ENCODE data around the gene UROS. TPM values are rescaled to one million over a fixed set of nuclear protein-coding genes. Genes with fewer than 3 reads are reported as not detected.

The UROS gene
- total RNA-seq, 1 donor from 2014 or later: 69.6 TPM

GRCh38 chr10:125843603-125844329, 20.7 kb upstream of the UROS start:
- Mint-ChIP-seq H3K4me3 (ENCODE audit: unreplicated experiment) (no peak overlapping the region), H3K4me1 (ENCODE audit: low read depth) (peaks cover 8% of the 10 kb centered on the region), H3K36me3 (ENCODE audit: low read depth) (peaks cover 12% of the 10 kb centered on the region), H3K9me3 (ENCODE audit: low read depth) (no peaks in the 10 kb centered on the region), H3K27me3 (ENCODE audit: low read depth) (no peaks in the 10 kb centered on the region), H3K27ac (ENCODE audit: unreplicated experiment) (no peak overlapping the region)
- TF ChIP-seq CTCF (IDR thresholded peaks at IDR 0.05): no peak
- no peak for DNase-seq (ENCODE audit: low spot score)

GRCh38 chr10:125840955-125841354, 17.9 kb upstream of the UROS start:
- Mint-ChIP-seq H3K9me3 (ENCODE audit: low read depth) (no peaks in the 10 kb centered on the region), H3K27me3 (ENCODE audit: low read depth) (no peaks in the 10 kb centered on the region), H3K4me3 (ENCODE audit: unreplicated experiment) (no peak overlapping the region), H3K4me1 (ENCODE audit: low read depth) (peaks cover 8% of the 10 kb centered on the region), H3K27ac (ENCODE audit: unreplicated experiment) (no peak overlapping the region), H3K36me3 (ENCODE audit: low read depth) (peaks cover 22% of the 10 kb centered on the region)
- DNase-seq (ENCODE audit: low spot score): no peak
- no peak for TF ChIP-seq CTCF (IDR thresholded peaks at IDR 0.05)

GRCh38 chr10:125840406-125840805, 17.3 kb upstream of the UROS start:
- DNase-seq (ENCODE audit: low spot score): no peak
- Mint-ChIP-seq H3K4me3 (ENCODE audit: unreplicated experiment) (no peak overlapping the region), H3K4me1 (ENCODE audit: low read depth) (peaks cover 8% of the 10 kb centered on the region), H3K9me3 (ENCODE audit: low read depth) (no peaks in the 10 kb centered on the region), H3K36me3 (ENCODE audit: low read depth) (peaks cover 26% of the 10 kb centered on the region), H3K27ac (ENCODE audit: unreplicated experiment) (no peak overlapping the region), H3K27me3 (ENCODE audit: low read depth) (no peaks in the 10 kb centered on the region)
- TF ChIP-seq CTCF (IDR thresholded peaks at IDR 0.05): no peak

- TF ChIP-seq CTCF (IDR thresholded peaks at IDR 0.05): no peak
- H3K27ac Mint-ChIP-seq (ENCODE audit: unreplicated experiment): no peak overlapping the region
- DNase-seq (ENCODE audit: low spot score): no peak
- peaks cover 31% of the 10 kb centered on the region for H3K36me3 Mint-ChIP-seq (ENCODE audit: low read depth)
- H3K4me1 Mint-ChIP-seq (ENCODE audit: low read depth): peaks cover 8% of the 10 kb centered on the region
- no peaks in the 10 kb centered on the region for H3K27me3 Mint-ChIP-seq (ENCODE audit: low read depth)
- no peaks in the 10 kb centered on the region for H3K9me3 Mint-ChIP-seq (ENCODE audit: low read depth)
- H3K4me3 Mint-ChIP-seq (ENCODE audit: unreplicated experiment): no peak overlapping the region
These were observed 15.9 kb upstream of the UROS start for GRCh38 chr10:125838802-125839575.

GRCh38 chr10:125836746-125837145, 13.7 kb upstream of the UROS start:
- Mint-ChIP-seq H3K4me1 (ENCODE audit: low read depth) (peaks cover 8% of the 10 kb centered on the region), H3K9me3 (ENCODE audit: low read depth) (no peaks in the 10 kb centered on the region), H3K27me3 (ENCODE audit: low read depth) (no peaks in the 10 kb centered on the region), H3K36me3 (ENCODE audit: low read depth) (peaks cover 34% of the 10 kb centered on the region), H3K4me3 (ENCODE audit: unreplicated experiment) (no peak overlapping the region), H3K27ac (ENCODE audit: unreplicated experiment) (no peak overlapping the region)
- no peak for DNase-seq (ENCODE audit: low spot score)
- no peak for TF ChIP-seq CTCF (IDR thresholded peaks at IDR 0.05)
